Neural crest cell (in vitro differentiated cells): Measurements from ENCODE around the gene LAMC2. TPM values are rescaled to one million over a fixed set of nuclear protein-coding genes. Genes with fewer than 3 reads are reported as not detected.

Experiments
- DNase-seq: peaks from one replicate; pipeline ENCODE4 v3.0.0; 2021; ENCODE audit warnings: low read depth, mixed read lengths, low spot score
- H3K27ac Mint-ChIP-seq: one replicate; pipeline ENCODE4 v1.8.0; 2021; ENCODE audit warnings: mild to moderate bottlenecking, mixed read lengths; ENCODE audit not compliant: unreplicated experiment
- H3K27me3 Mint-ChIP-seq: 2 replicates; pipeline ENCODE4 v1.8.0; 2021; ENCODE audit warnings: low read depth, mild to moderate bottlenecking, mixed read lengths
- H3K36me3 Mint-ChIP-seq: 2 replicates; pipeline ENCODE4 v1.8.0; 2021; ENCODE audit warnings: low read depth, mild to moderate bottlenecking, mixed read lengths
- H3K4me1 Mint-ChIP-seq: 2 replicates; pipeline ENCODE4 v1.8.0; 2021; ENCODE audit warnings: mixed read lengths
- H3K4me3 Mint-ChIP-seq: one replicate; pipeline ENCODE4 v1.8.0; 2021; ENCODE audit warnings: mild to moderate bottlenecking, mixed read lengths
- H3K9me3 Mint-ChIP-seq: 2 replicates; pipeline ENCODE4 v1.8.0; 2021; ENCODE audit warnings: mixed read lengths
- total RNA-seq: library from RNA; stranded (reverse); gene quantifications from 2 replicates; pipeline ENCODE4 v1.2.1, GENCODE V29; 2021
- TF ChIP-seq, protein P1 (sequence below): fragments of 200-600 bp; sonication (generic); conservative IDR thresholded peaks from 2 replicates; pipeline ENCODE4 v1.5.0; 2021; ENCODE audit warnings: antibody characterized with exemption, mild to moderate bottlenecking

Gene LAMC2
- total RNA-seq, 1 donor from 2014 or later, result not detected

DNA sequence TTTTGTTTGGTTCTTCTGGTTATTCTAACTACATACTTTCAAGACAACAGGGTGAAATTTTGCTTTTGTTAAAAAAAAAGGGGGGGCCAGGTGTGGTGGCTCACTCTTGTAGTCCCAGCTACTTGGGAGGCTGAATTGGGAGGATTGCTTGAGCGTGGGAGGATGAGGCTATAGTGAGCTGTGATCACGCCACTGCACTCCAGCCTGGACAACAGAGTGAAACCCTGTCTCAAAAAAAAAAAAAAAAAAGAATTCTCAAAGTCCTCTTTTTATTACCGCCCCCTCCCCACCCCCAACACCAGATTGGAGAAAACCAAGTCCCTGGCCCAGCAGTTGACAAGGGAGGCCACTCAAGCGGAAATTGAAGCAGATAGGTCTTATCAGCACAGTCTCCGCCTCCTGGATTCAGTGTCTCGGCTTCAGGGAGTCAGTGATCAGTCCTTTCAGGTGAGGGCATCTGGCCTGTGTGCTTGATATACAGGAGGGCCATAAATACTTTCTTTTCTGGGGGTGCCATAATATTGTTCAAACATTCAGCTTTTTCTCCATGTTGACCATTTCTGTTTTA, 50.2 kb downstream of the LAMC2 start:
- Mint-ChIP-seq H3K4me3 (no peak overlapping the region), H3K4me1 (peaks cover 17% of the 10 kb centered on the region), H3K36me3 (no peaks in the 10 kb centered on the region), H3K27ac (no peak overlapping the region), H3K27me3 (no peaks in the 10 kb centered on the region), H3K9me3 (peaks cover 2% of the 10 kb centered on the region)
- no peak for DNase-seq
- TF ChIP-seq, protein P1, sequence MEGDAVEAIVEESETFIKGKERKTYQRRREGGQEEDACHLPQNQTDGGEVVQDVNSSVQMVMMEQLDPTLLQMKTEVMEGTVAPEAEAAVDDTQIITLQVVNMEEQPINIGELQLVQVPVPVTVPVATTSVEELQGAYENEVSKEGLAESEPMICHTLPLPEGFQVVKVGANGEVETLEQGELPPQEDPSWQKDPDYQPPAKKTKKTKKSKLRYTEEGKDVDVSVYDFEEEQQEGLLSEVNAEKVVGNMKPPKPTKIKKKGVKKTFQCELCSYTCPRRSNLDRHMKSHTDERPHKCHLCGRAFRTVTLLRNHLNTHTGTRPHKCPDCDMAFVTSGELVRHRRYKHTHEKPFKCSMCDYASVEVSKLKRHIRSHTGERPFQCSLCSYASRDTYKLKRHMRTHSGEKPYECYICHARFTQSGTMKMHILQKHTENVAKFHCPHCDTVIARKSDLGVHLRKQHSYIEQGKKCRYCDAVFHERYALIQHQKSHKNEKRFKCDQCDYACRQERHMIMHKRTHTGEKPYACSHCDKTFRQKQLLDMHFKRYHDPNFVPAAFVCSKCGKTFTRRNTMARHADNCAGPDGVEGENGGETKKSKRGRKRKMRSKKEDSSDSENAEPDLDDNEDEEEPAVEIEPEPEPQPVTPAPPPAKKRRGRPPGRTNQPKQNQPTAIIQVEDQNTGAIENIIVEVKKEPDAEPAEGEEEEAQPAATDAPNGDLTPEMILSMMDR, result no peak

DNA sequence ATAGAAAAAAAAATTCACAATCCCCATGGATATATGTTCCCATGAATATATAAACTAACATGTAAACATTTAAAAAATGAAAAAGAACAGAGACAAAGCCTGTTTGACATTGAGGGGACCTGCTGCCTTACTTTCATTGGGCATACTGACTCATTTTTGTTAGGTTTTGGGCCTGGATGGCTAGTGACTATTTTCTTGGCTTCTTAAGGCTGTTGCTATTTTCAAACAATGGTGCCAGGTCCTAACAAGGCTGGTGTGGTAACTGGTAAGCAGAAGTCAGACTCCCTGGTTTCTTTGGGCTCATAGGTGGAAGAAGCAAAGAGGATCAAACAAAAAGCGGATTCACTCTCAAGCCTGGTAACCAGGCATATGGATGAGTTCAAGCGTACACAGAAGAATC, 51.0 kb downstream of the LAMC2 start:
- peaks cover 17% of the 10 kb centered on the region for H3K4me1 Mint-ChIP-seq
- no peaks in the 10 kb centered on the region for H3K27me3 Mint-ChIP-seq
- no peak overlapping the region for H3K27ac Mint-ChIP-seq
- TF ChIP-seq, protein P1, result no peak
- H3K36me3 Mint-ChIP-seq, result no peaks in the 10 kb centered on the region
- no peak overlapping the region for H3K4me3 Mint-ChIP-seq
- H3K9me3 Mint-ChIP-seq, result peaks cover 2% of the 10 kb centered on the region
- DNase-seq, result no peak

DNA sequence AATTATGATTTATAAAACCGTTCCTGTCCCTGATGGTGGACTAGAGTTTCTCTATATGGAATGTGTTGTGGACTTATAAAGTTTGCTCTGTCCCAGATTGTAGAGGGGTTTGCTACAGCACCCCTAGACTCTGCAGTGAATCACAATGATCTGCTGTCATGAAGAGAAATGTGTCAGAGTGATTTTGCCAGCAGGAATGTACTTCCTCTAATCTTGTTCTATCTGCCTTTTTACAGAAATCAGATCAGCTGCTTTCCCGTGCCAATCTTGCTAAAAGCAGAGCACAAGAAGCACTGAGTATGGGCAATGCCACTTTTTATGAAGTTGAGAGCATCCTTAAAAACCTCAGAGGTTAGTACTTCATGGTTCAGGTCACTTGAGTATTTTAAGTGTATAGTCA, 52.0 kb downstream of the LAMC2 start:
- TF ChIP-seq, protein P1, result no peak
- H3K4me3 Mint-ChIP-seq, result no peak overlapping the region
- H3K9me3 Mint-ChIP-seq, result peaks cover 2% of the 10 kb centered on the region
- no peaks in the 10 kb centered on the region for H3K36me3 Mint-ChIP-seq
- H3K27ac Mint-ChIP-seq, result no peak overlapping the region
- no peak for DNase-seq
- peaks cover 17% of the 10 kb centered on the region for H3K4me1 Mint-ChIP-seq
- H3K27me3 Mint-ChIP-seq, result no peaks in the 10 kb centered on the region

DNA sequence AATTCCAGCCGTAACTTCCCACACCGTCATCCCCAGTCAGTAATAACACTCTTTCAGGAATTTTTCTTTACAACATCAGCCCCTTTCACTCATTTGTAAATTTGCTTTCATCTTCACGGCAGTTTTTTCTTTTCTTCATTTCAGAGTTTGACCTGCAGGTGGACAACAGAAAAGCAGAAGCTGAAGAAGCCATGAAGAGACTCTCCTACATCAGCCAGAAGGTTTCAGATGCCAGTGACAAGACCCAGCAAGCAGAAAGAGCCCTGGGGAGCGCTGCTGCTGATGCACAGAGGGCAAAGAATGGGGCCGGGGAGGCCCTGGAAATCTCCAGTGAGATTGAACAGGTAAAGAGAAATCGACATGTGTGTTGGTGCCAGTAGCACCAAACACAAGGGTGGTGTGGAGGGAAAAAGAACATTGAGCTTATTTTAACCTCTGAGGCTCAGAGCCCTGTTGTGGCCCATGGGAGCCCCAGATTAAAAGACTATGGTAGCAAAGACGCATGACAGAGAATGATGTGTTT, 53.2 kb downstream of the LAMC2 start:
- Mint-ChIP-seq H3K4me3 (no peak overlapping the region), H3K27me3 (no peaks in the 10 kb centered on the region), H3K27ac (no peak overlapping the region), H3K4me1 (peaks cover 17% of the 10 kb centered on the region), H3K9me3 (peaks cover 2% of the 10 kb centered on the region), H3K36me3 (no peaks in the 10 kb centered on the region)
- DNase-seq, result no peak
- TF ChIP-seq, protein P1, result no peak

DNA sequence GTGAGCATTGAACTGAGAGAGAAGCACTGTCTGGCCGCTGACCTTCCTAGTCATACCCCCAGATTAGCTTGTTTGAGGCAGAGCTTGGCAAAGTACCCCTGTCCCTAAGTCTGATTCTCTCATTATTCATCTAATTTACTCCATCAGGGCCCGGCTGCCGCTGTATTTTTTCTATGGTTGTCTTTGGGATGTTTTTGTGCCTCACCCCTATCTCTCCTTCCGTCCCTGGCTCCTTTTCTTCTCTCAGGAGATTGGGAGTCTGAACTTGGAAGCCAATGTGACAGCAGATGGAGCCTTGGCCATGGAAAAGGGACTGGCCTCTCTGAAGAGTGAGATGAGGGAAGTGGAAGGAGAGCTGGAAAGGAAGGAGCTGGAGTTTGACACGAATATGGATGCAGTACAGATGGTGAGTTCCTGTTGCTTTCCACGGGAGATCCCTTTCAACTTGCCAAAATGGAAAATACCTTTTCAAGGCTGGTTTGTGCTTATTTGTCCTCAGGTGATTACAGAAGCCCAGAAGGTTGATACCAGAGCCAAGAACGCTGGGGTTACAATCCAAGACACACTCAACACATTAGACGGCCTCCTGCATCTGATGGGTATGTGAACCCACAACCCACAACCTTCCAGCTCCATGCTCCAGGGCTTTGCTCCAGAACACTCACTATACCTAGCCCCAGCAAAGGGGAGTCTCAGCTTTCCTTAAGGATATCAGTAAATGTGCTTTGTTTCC, 53.9 kb downstream of the LAMC2 start:
- DNase-seq, result no peak
- H3K27me3 Mint-ChIP-seq, result no peaks in the 10 kb centered on the region
- TF ChIP-seq, protein P1, result no peak
- no peak overlapping the region for H3K27ac Mint-ChIP-seq
- peaks cover 11% of the 10 kb centered on the region for H3K4me1 Mint-ChIP-seq
- no peaks in the 10 kb centered on the region for H3K36me3 Mint-ChIP-seq
- no peak overlapping the region for H3K4me3 Mint-ChIP-seq
- peaks cover 2% of the 10 kb centered on the region for H3K9me3 Mint-ChIP-seq
